Measurements from ENCODE around the gene TBC1D13.

TBC1D13 gene

DNA sequence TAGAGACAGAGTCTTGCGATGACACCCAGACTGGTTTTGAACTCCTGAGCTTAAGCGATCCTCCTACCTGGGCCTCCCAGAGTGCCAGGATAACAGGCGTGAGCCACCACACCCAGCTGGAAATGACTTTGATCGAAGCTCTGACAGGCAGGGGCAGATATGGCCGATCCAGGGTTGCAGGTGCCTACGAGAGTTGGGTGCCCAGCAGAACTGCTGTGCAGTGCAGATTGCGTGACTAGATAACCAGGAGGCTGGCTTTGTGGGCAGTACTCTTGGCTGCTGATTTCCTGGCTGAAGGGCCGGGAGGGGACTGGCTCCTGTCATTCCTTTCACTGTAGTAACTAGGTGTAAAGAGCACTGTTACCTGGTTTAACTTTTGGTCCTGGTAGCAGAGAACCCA, 11.8 kb downstream of the TBC1D13 start:
- no peak overlapping the region for H3K4me3 ChIP-seq (ENCODE audit: low read length)
- TF ChIP-seq CTCF (IDR thresholded peaks at IDR 0.05; ENCODE audit: insufficient read depth, low read depth, low read length, missing control alignments), result no peak
- DNase-seq (ENCODE audit: low read depth), result no peak

- no peak overlapping the region for H3K4me3 ChIP-seq (ENCODE audit: low read length)
- no peak for DNase-seq (ENCODE audit: low read depth)
- no peak for TF ChIP-seq CTCF (IDR thresholded peaks at IDR 0.05; ENCODE audit: insufficient read depth, low read depth, low read length, missing control alignments)
Measured at GRCh38 chr9:128800061-128800460, 13.0 kb downstream of the TBC1D13 start.

DNA sequence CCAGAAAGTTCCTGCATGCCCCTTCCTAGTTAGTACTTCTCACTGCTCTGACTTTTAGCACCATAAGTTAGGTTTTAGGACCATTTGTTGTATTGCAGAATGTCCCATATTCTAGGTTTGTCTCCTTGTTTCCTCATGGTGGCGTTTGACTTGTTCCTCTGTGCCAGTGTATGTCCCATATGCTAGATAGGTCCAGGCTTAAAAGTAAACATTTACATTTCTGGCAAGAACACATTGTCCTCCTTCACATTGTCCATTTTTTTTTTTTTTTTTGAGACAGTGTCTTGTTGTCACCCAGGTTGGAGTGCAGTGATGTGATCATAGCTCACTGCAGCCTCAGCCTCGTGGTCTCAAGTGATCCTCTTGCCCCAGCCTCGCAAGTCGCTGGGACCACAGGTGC, 15.4 kb downstream of the TBC1D13 start:
- H3K4me3 ChIP-seq (ENCODE audit: low read length), result no peak overlapping the region
- TF ChIP-seq CTCF (IDR thresholded peaks at IDR 0.05; ENCODE audit: insufficient read depth, low read depth, low read length, missing control alignments), result no peak
- DNase-seq (ENCODE audit: low read depth), result no peak

GRCh38 chr9:128805661-128806060, 18.6 kb downstream of the TBC1D13 start:
- no peak for TF ChIP-seq CTCF (IDR thresholded peaks at IDR 0.05; ENCODE audit: insufficient read depth, low read depth, low read length, missing control alignments)
- no peak for DNase-seq (ENCODE audit: low read depth)
- H3K4me3 ChIP-seq (ENCODE audit: low read length), result no peak overlapping the region

DNA sequence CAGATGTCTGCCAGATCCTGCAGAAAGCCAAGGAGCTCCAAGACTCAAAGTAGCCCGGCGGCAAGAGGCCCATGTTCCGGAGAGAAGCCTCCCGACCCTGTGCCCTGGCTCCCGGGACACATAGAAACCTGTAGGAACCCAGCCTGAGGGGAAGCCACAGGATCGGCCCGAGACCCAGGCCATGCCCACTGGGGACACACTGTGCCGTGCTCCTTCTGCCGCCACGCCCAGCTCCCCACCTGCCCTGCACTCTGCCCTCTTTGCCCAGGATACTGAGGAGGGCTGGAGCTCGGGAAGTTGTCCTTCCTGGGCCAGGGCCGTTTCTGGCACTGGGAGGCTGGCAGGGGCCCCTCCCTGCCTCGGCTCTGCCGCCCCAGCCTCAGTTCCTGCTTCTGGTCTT, 20.8 kb downstream of the TBC1D13 start:
- TF ChIP-seq CTCF (IDR thresholded peaks at IDR 0.05; ENCODE audit: insufficient read depth, low read depth, low read length, missing control alignments), result no peak
- no peak for DNase-seq (ENCODE audit: low read depth)
- H3K4me3 ChIP-seq (ENCODE audit: low read length), result no peak overlapping the region

- no peak for DNase-seq (ENCODE audit: low read depth)
- TF ChIP-seq CTCF (IDR thresholded peaks at IDR 0.05; ENCODE audit: insufficient read depth, low read depth, low read length, missing control alignments), result no peak
- H3K4me3 ChIP-seq (ENCODE audit: low read length), result no peak overlapping the region
Measured at GRCh38 chr9:128808543-128808942, 21.5 kb downstream of the TBC1D13 start.

GRCh38 chr9:128809036-128809599, 22.1 kb downstream of the TBC1D13 start:
- H3K4me3 ChIP-seq (ENCODE audit: low read length), result no peak overlapping the region
- no peak for DNase-seq (ENCODE audit: low read depth)
- no peak for TF ChIP-seq CTCF (IDR thresholded peaks at IDR 0.05; ENCODE audit: insufficient read depth, low read depth, low read length, missing control alignments)

Measured in epithelial cell of esophagus (primary cell).